Stimulated activated CD4-positive, alpha-beta T cell treated with anti-CD3 and anti-CD28 coated beads, Interleukin-2, amount 100 ng/mL, for 48 hours (primary cell): ENCODE measurements around the gene PCDH1.
A peak's percentile ranks its signal among the peaks of the same experiment; 100 is the strongest.
"Not testable (repeated sequence)": the region's sequence is repeated elsewhere in the genome, so short reads cannot be mapped to it uniquely, and the experiment has no call there.

ENCODE experiments used
- DNase-seq, 2 donors: peaks; one replicate each; pipeline ENCODE4 v3.0.0-alpha.2; 2020

Gene PCDH1

GRCh38 chr5:141897425-141897824, 19.2 kb upstream of the PCDH1 start:
- DNase-seq, result no peak

GRCh38 chr5:141890429-141890828, 12.2 kb upstream of the PCDH1 start:
- DNase-seq, result not testable (repeated sequence)

DNA sequence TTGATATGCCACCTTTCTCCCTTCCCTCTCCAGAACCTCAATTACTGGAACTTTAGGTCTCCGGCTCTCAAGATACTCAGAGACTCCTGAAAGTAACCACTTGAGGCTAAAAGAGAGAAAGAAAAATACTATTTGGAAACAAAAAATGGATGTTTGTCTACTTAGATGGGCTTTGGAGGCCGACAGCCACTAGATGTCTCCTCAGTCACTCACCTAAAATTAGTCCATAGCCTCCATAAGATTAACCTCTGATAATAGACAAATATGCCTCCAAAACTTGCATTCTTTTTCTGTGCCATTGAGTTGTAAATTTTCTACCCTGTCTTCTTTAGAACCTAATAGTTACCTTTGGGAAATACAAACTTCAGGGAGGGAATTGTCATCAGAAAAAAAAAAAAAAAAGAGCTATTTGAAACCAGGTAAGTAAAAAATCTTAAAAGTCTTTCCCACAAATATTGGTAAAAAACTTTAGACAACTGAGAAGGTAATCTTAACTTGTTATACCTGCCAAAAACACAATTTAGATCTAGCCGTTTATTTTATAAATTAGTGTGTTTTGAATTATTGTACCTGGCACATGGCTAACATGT, 11.2 kb upstream of the PCDH1 start:
- DNase-seq, result no peak

GRCh38 chr5:141883892-141884318, 5.7 kb upstream of the PCDH1 start:
- DNase-seq, result no peak

GRCh38 chr5:141883184-141883891, 5.1 kb upstream of the PCDH1 start:
- DNase-seq, result no peak

GRCh38 chr5:141882594-141883183, 4.5 kb upstream of the PCDH1 start:
- DNase-seq, result no peak

DNA sequence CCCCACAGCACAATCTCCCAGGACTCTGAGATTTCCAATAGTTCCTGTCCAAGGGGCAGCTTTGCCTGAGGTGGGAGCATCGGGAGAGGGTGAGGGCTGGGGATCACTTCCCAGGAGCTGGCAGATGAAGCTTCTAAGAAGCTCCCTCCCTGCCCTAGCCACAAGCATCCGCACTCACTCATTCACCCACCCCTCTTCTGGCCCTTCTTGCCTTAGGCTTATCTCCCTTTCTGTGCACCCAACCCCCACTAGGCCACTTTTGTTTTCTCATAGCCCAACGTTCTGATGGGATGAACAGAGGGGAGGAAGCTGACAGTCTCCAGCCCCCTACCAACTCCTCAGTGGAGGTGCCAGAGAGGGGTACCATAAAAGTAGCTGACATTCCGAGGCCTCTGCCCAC, 3.7 kb upstream of the PCDH1 start:
- no peak for DNase-seq

GRCh38 chr5:141880961-141881801, 3.0 kb upstream of the PCDH1 start:
- no peak for DNase-seq

- no peak for DNase-seq
Measured at GRCh38 chr5:141879941-141880738, 1.9 kb upstream of the PCDH1 start.

DNA sequence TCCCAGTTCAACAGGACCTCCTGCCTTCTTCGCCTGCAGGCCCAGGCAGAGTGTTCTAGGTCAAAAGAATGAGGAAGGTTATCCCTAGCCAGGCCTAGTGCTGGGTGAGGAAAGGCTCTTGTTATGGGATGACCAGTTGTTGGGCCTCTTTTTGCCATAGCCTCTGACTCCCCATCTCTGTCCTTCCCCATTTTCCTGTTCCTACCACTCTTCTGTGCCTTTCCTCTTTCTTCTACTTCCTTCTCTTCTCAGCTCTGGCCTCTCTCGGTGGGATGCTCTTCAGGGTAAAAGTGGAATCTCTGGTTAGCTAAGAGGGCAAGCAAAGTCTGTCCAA, 1.2 kb upstream of the PCDH1 start:
- DNase-seq, result no peak

DNA sequence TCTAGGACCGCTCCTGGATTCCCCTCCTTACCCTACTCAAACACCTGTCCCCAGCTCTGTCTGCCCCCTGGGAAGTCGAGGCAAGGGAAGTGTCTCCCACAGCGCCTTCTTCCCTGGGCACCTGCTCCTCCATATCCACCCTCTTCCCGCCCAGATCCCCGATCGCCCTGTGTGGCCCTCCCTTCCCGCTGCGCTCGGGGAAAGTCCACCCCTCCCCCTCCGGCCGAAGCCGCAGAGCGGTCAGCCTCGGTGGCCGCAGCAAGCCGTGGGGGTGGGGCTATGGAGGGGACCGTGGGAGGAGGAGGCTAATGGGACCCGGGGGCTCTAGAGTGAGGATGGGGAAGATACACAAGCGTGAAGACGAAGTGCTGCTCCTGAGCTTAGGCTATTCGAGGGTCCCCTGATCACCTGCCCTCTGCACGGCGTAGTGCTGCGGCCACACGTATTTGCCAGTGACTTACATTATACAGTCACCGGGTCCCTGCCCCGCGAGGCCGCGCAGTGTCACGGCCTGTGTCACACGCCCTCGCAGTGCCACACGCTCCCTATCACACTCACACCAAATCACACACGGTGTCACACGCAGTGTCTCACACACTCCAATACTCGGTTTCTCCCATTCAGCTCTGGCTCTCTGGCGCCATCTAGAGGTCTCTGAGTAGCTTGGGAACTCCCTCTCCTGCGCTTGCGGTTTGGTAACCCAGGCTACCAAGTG, 658 bp upstream of the PCDH1 start:
- DNase-seq, result peak; percentile 86 to 90

DNA sequence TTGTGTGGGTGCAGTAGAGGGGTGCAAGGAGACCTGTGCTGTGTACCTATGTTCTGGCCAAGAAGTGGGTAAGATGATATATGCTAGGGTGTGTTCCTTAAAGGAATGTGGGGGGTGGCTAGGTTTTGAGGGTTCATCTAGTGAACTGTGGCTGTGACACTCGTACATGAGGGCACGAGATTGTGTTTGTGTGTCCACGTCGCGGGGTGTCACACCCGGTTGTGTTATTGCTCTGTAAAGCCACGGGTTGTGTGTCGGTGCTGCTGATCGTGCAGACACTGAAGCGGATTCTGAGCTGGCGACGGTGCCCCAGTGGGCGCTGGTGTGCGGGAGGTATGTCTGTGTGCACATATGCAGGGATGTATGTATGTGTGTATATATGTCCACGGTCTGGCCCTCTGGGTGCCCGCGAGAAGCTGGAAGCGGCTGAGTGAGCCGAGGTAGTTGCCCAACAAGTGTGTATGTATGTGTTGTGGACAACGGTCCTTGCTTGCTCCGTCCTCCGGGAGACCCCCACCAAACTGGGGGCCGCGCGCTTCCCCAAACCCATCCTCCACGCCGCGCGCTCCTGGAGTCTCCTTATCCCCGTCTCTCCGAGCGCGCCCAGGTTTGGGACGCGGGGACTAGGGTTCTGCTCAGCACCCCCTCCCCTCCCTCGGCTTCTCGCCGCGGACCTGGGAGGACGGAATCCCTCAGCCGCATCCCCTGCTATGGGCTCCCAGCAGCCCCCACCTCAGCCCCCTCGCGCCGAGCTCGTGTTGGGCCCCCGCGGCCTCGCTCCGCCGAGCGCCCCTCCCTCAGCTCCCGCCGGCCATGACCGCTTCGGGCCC, 639 bp downstream of the PCDH1 start:
- no peak for DNase-seq

GRCh38 chr5:141876628-141877355, 1.4 kb downstream of the PCDH1 start:
- no peak for DNase-seq

- DNase-seq, result no peak
Measured at GRCh38 chr5:141875795-141876627, 2.2 kb downstream of the PCDH1 start.

GRCh38 chr5:141875022-141875740, 3.0 kb downstream of the PCDH1 start:
- DNase-seq, result no peak

- no peak for DNase-seq
Measured at GRCh38 chr5:141874262-141874964, 3.8 kb downstream of the PCDH1 start.

DNA sequence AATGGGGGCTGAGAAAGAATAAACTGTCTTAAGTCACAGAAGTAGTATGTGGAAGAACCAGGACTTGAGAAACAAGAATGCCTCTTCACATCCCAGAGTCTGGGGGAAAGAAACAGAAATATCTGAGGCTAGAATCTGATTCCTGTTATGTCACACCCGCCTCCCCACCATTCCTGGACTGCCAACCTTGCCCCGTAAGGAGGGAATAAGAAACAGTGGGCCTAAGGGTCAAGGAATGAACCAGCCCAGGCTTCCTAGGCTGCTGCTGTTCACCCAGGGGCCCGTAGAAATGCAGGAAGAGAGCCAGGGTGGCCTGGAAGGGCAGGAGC, 4.3 kb downstream of the PCDH1 start:
- DNase-seq, result no peak
